Measurements from ENCODE around the gene LIPG. TPM values are rescaled to one million over a fixed set of nuclear protein-coding genes. Genes with fewer than 3 reads are reported as not detected.

LIPG gene
- total RNA-seq, 1 experiment from 2014 or later = 6.1 TPM

- Histone ChIP-seq H3K9ac (ENCODE audit: extremely low read depth, insufficient read length, low read length) (no peak overlapping the region), H3K14ac (ENCODE audit: insufficient read depth, low read length) (no peak overlapping the region), H2BK120ac (ENCODE audit: low read depth, low read length, poor library complexity, severe bottlenecking) (no peak overlapping the region), H2AFZ (ENCODE audit: low read length) (no peak overlapping the region), H4K91ac (ENCODE audit: insufficient read length, low read depth, low read length) (no peak overlapping the region), H3K9me3 (ENCODE audit: control insufficient read depth, low read depth, low read length) (no peaks in the 10 kb centered on the region), H3K23me2 (ENCODE audit: insufficient read length, low read depth, low read length, poor library complexity, severe bottlenecking) (no peaks in the 10 kb centered on the region), H3K27ac (ENCODE audit: insufficient read length, low read depth, low read length) (no peak overlapping the region), H2BK5ac (ENCODE audit: insufficient read length, low read length) (no peak overlapping the region), H3K23ac (ENCODE audit: insufficient read length, low read depth, low read length) (no peak overlapping the region), H3K18ac (ENCODE audit: insufficient read length, low read depth, low read length) (no peak overlapping the region), H2BK20ac (ENCODE audit: low read depth, low read length, poor library complexity, severe bottlenecking) (no peak overlapping the region), H3K56ac (ENCODE audit: insufficient read length, low read depth, low read length) (no peak overlapping the region), H3K79me2 (ENCODE audit: insufficient read depth, low read length) (no peaks in the 10 kb centered on the region), H3K27me3 (ENCODE audit: insufficient read depth, low read length) (no peaks in the 10 kb centered on the region), H4K5ac (ENCODE audit: insufficient read length, low read depth, low read length) (no peak overlapping the region), H3K4me1 (ENCODE audit: insufficient read depth, low read length) (no peaks in the 10 kb centered on the region), H2BK15ac (ENCODE audit: low read depth, low read length) (no peak overlapping the region), H4K8ac (replicated peaks; ENCODE audit: insufficient read length, low read depth, low read length) (no peak overlapping the region), H3K4me2 (ENCODE audit: insufficient read depth, insufficient read length, low read length) (no peak overlapping the region), H4K20me1 (ENCODE audit: control insufficient read depth, insufficient read depth, insufficient read length) (no peaks in the 10 kb centered on the region), H3T11ph (ENCODE audit: low read length) (no peak overlapping the region), H2BK12ac (ENCODE audit: insufficient read length, low read depth, low read length) (no peak overlapping the region), H3K79me1 (ENCODE audit: insufficient read depth, low read depth, low read length, poor library complexity, severe bottlenecking) (no peaks in the 10 kb centered on the region), H2AK5ac (ENCODE audit: insufficient read length, low read length) (no peak overlapping the region), H3K4ac (ENCODE audit: low read depth, low read length) (no peak overlapping the region)
- no peak for DNase-seq
- no peaks in the 10 kb centered on the region for H3K4me1 Mint-ChIP-seq
- no peaks in the 10 kb centered on the region for H3K9me3 Mint-ChIP-seq
- H3K4me3 Mint-ChIP-seq = no peak overlapping the region
- H3K27me3 Mint-ChIP-seq (ENCODE audit: low read depth) = no peaks in the 10 kb centered on the region
- TF ChIP-seq CTCF (conservative IDR thresholded peaks at IDR 0.05) = no peak
- WGBS (ENCODE audit: extremely low coverage, insufficient read length, low lambda C conversion rate) = no CpG with 5 or more reads among the region's 5 CpGs
- H3K27ac Mint-ChIP-seq = peak overlapping the region in 1 of 3 experiments; percentile 77; a peak in 1 of 7 replicates
- peaks cover 34 to 42% (median 42%) of the 10 kb centered on the region in 3 experiments for H3K36me3 Mint-ChIP-seq (ENCODE audit: insufficient read depth in 1 of 3, low read depth in 3 of 3)
Observed at GRCh38 chr18:49570836-49571235, 9.0 kb downstream of the LIPG start.
